Measurements from ENCODE around the gene CNGB1.
"Not testable (repeated sequence)": the region's sequence is repeated elsewhere in the genome, so short reads cannot be mapped to it uniquely, and the experiment has no call there.

Gene CNGB1

DNA sequence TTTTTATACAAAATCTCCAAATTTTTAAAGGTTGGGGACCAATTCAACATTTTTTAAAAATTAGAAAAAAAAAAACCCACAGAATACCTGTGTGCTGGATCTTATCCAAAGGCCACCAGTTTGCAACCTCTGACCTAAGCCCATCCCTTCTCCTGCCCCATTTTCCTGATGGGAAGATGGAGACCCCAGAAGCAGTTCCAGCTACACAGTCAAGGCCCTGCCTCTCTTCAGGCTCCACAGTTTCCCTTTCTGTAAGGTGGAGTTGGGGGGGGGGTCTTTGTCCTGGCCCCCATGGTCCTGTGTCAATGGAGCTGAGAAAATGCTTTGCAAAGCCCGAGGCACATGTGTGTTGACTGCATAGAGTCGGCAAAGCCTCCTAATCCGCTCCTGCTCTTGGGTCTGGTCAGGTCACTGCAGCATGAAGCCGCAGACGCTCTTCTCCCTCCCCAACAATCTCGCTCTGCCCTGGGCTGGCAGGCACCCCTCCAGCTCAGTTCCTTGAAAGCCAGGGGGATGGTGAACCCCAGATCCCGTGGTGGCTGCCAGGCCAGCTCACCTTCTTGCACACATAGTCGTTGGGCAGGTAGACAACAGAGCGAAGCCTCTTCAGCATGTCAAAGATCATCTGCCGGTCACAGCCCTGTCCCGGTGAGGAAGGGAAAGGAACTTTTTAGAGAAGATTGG is 70.0 kb downstream of the CNGB1 start:
- no peak for DNase-seq

DNA sequence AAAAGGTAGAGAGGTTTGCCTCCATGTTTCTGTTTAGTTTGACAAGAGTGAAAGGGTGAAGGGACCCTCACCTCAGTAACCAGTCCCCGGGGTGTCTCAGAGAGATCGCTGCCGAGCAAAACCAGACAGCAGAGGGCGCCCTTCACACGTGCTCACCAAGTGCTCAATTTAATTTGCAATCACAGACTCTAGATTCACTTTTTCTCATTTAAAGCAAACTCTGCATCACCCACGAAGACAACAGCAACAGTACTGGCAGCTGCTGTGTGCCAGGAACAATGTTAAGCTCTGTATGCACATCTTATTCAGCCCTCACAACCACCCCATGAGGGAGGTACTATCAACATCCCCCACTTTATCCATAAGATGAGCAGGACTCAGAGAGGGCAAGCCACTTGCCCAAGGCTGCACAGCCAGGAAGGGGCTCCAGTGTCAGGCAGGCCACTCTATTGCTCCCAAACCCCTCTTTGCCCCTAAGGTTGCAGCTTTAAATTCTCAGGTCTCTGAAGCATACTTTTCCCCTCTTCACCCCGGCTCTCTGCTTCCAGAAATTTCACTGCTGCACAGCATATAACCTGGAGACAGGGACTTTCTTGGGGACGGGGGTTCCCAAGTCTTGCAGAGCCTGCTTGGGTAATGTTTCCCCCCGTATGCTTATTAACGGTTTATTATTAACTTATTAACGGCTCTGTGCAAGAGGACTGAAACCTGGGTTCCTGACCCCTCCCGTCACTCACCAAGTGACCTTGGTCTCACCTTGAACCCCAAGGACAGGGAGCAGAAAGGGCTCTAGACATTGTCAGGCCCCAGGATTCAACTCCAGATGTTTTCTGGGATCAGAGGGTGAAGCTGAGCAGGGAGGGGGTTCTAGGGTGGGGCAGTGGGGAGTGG is 70.9 kb downstream of the CNGB1 start:
- DNase-seq, result peak; percentile 64

DNA sequence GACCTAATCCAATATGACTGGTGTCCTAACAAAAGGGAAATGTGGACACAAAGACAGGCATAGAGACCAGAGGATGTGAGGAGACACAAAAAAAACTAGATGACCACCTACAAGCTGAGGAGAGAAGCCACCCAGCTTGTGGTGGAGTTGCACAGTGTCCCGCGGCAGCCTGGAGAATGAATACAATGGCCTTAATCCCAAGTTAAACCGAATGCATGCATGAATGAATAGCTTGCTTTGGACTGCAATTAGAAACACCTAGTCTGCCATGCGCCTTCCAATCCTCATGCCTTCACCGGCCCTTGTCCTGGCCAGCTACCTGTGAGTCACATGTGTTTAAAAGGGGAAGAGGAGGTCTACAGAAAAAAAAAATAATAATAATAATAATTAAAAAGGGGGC is 72.0 kb downstream of the CNGB1 start:
- DNase-seq, result no peak

DNA sequence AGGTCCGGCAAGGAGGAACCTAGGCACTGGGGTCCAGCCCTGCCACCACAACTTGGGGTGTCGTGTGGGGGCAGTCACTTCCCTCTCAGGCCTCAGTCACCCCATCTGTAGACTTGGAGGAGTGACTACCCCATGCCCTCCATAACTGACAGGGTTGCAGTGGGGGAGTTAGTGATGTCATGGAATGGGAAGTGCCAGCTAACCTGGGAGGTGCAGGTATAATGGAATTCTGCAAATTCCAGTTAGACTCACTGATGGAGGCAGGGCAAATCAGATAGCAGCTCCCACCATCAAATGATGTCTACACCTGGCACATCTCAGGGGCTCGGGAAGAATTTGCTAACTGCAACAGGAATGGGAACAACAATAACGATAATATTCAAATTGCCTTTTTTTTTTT is 72.9 kb downstream of the CNGB1 start:
- DNase-seq, result no peak

DNA sequence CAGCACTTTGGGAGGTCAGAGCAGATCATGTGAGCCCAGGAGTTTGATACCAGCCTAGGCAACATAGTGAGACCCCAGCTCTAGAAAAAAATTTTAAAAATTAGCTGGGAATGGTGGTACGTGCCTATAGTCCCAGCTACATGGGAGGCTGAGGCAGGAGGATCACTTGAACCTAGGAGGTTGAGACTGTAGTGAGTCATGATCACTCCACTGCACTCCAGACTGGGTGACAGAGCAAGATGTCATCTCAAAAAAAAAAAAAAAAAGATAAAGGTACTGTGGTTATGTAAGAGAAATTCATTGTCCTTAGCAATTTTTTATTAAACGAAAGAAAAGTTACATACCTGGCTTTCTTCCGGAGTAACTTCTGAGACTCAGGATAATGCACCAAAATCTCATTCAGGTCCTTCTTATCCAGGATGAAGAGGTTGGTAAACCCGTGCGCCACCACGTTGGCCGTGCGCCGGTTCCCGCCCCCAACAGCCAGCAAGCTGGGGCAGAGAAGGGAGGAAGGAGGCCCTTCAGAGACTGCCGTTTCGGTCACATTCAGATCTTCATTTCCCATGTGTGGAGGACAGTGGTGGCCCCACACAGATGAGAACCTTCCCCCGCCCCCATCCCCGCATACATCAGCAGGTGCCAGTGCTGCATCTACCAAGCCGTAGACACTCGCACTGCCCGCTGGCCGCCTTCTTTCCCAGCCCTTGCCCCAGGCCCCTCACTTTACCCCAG is 73.7 kb downstream of the CNGB1 start:
- no peak for DNase-seq

DNA sequence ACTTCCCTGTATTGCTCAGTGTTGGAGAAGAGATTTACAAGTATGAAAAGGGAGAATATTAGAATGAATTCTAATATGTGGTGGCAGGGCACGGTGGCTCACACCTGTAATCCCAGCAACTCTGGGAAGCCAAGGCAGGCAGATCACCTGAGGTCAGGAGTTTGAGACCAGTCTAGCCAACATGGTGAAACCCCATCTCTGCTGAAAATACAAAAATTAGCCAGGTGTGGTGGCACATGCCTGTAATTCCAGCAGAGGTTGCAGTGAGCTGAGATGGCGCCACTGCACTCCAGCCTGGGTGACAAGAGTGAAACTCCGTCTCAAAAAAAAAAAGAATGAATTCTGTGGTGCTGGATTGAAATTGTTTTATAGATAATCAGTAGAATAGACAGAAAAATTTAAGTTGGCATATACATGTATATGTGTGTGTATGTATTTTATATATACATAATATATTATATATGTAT is 75.8 kb downstream of the CNGB1 start:
- not testable (repeated sequence) for DNase-seq

DNA sequence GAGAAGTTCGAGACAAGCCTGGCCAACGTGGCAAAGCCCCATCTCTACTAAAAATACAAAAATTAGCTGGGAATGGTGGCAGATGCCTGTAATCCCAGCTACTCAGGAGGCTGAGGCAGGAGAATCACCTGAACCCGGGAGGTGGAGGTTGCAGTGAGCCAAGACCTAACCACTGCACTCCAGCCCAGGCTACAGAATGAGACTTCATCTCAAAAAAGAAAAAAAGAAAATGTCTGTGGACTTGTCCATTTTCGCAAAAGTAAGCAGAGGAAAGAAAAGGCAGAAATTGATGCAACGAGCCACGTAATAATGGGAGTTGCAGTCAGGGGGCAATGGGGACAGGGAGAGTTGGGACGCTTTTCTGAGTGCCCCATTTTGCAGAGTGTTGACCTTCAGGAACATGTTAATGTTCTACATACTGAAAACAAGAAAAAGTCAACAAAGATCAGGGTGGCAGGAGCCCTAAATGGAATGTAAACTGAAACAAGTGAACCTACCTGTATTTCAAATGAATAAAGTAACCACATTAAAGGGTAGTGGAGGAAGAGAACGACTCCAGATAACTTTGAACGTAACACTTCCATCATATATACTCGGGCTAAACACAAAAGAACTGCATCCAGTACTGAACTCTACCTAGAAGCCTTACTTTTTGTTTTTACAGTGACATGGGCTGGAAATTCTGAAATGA is 76.4 kb downstream of the CNGB1 start:
- DNase-seq, result no peak

DNA sequence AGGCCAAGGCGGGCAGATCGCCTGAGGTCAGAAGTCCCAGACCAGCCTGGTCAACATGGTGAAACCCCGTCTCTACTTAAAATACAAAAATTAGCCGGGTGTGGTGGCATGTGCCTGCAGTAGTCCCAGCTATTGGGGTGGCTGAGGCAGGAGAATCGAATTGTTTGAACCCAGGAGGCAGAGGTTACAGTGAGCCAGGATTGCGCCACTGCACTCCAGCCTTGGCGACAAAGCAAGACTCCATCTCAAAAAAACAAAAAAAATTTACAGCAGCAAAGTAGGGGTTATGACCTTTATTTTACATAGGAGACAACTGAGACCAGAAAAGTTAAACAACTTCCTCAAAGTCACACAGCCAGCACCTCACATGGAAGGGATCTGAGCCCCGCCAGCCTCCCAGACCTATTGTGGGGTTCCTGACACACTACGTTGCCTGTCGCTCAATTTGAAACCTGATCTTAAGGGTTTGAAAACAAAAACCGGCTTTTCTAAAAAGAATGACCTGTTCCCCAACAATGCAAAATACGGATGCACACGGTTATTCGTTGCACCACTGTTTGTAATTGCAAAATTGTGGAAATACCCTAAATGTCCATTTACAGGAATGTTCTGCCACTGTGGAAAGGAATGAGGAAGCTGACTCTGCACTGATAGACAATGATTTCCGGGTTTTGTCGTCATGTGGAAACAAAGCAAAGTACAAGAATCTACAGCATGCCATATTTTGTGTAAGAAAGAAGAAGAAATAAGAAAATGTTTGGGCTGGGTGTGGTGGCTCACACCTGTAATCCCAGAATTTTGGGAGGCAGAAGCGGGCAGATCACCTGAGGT is 77.2 kb downstream of the CNGB1 start:
- no peak for DNase-seq

DNA sequence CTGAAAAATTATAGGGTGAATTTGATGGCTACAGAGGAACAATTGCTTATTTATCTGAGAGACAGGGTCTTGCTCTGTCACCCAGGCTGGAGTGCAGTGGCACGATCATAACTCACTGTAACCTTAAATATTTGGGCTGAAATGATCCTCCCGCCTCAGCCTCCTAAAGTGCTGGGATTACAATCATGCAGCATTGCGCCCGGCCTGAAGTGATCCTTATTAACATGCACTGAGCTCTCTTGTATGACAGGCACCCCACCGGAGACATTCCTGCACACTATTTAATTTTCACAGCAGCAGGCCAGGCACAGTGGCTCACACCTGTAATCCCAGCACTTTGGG is 77.7 kb downstream of the CNGB1 start:
- DNase-seq, result no peak

DNA sequence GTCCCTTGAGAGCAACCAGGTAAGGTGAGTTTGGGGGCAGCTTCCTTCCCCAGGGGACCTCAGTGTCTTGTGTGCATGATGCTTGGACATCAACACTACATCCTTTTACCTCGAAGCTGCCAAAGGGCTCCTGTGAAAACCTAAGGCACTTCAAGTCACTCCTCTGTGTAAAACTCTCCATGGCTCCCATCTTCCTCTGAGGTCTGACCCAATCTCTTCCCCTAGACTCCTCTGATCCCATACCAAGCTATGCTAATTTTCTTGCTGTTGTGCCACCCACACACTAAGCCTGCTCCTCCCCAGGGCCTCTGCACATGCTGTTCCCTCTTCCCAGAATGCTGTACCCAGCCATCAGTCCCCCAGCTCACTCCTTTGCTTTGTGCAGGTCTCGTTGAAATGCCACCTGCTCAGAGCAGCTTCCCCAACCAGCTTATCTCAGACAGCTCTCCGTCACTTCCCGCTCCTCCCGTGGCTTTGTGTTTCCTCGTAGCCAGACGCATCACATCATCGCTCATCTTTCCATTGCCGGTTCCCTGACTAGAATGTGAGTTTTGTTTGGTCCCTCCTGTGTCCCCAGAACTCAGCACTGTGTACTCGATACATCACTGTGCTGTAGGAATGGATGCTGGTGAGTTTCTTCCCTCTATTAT is 78.4 kb downstream of the CNGB1 start:
- DNase-seq, result no peak

DNA sequence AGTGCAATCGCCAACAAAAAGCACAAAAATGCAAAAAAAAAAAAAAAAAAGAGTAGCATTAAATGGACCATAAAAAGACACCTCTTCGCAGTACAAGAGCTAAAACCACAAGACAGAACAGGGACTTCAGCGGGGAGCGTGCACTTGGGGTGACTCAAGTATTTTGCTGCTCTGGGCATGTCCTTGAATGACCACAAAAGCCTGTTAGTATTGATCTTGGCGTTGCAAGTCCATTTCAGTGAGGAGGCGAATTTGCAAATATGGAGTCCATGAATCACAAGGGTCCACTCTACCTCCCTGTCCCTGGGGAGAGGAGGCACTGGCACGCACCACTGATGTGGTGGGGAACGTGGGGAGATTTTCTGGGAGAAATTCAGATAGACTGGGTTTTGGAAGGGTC is 78.9 kb downstream of the CNGB1 start:
- DNase-seq, result no peak

DNA sequence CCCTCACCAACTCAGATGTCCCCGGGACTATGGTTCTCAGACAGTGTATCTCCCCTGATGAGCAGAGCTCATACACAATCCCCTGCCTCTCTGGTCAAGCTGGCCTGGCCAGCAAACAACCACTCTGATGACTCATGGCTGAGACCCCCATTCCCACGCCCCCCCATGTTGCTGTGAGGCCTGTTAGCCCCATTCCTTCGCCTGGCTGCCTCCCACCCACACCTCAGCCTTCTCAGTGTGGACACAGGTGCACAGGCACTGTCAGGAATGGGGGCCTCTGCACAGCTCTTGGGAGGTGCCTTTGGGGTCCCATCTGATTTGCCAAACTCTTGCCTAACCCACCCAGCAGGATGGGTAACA is 80.2 kb downstream of the CNGB1 start:
- DNase-seq, result no peak

DNA sequence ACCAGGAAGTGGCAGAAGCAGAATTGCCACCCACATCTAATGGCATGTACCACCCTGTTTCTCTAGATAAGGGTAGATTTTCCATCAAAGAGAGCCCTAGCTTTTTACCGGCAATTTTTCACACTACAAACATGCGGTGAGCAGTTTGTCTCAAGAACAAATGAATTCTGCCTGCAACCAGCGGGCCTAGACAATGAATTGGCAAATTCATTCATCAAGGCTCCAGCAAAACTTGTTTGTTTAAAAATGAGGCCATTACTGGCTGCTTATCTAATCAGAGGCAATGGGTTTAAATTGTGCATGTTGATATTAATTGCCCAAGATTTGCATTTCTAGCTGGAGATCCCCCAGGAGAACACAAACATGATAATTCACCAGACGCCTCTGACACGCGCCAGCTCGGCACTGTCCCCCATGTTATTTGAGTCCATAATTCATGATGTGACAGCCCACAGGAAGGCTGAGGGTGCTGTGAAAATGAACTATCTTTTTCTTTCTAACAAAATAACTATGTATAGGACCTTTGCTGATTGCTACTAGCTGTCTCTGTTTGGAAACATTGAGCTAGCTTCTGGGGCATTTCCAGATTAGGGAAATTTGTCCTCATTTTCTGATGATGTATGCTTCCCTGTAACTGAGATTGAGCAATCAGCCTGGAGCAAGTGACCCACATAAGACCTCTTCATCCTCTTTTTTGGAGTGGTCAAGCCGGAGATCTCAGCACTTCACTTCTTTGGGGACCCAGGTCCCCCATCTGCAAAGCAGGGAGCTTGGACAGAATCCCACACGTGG is 80.8 kb downstream of the CNGB1 start:
- peak; percentile 38 for DNase-seq

DNA sequence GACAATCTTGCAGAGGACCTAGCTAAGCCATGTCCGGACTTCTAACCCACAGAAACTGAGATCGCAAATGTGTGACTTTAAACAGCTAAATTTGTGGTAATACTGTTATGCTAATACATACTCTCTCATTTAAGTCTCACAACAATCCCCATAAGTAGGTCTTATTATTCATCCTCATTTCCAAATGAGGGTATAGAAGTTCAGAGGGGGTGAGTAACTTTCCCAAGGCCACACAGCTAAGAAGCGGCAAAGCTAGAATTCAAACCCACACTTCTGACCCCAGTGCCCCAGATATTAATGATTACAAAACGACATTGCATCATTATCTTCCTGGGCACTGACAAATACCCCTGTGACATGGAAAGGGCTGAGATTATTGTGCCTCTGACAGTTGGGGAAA is 81.4 kb downstream of the CNGB1 start:
- DNase-seq, result no peak

DNA sequence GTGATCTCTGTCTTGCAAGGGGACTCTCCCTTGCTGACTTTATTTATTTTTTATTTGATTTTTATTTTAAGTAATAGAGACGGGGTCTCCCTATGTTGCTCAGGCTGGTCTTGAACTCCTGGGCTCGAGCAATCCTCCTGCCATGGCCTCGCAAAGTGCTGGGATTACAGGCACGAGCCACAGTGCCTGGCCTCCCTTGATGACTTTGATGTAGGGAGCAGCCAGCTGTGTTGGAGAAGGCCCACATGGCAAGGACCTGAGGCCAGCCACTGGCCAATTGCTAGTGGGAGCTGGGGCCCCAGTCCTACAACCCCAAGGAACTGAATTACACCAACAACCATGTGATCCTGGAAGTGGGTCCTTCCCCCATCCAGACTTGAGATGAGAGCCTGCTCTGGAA is 81.8 kb downstream of the CNGB1 start:
- no peak for DNase-seq

DNA sequence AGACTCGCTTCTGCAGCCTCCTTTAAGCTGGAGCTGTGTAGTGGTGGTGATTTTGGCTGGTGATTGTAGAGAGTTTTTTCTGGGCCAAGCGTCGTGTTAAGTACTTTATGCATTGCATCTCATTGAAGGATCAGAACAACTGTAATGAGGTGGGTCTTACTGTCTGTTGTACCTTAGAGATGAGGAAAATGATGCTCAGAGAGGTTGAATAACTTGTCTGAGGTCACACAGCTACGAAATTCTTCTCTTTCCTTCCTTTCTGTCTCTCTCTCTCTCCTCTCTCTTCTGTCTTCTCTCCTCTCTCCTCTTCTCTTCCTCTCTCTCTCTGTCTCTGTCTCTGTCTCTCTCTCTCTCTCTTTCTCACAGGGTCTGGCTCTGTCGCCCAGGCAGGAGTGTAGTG is 82.8 kb downstream of the CNGB1 start:
- DNase-seq, result no peak

DNA sequence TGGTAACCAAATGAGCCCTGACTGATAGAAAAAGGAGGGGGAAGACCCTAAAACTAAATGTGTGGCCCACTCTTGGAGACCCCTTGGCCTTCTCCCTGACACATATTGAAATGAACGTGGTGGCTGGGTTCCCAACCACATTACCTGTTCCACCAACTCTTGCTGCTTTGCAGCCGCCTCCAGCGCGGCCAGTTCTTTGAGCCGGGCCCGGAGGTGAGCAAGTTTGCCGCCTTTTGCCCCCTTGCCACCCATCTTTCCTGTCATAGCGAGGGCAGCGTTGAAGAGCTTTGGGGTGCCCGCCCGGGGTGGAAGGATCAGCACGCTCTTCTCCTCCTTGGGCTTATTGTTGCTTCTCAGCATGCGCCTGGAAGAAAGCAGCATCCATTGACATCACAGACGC is 83.2 kb downstream of the CNGB1 start:
- no peak for DNase-seq

DNA sequence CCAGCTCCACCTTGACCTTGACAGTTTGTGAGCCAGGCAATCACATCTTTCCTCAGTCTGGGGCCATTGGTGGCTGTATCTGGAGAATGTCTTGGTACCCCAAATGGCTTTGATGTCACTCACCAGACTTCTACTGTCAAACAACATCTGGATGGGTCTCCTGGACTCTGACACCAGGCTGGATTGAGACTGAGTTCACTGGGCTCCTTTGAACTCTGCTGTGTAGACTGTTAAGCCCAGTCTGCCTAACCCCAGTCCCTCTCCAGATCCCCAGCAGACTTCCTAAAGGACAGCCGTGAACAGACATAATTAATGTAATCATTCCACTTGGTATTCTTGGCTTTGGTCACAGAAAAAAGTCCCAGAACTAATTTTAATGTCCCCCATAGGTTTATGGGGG is 84.5 kb downstream of the CNGB1 start:
- no peak for DNase-seq

DNA sequence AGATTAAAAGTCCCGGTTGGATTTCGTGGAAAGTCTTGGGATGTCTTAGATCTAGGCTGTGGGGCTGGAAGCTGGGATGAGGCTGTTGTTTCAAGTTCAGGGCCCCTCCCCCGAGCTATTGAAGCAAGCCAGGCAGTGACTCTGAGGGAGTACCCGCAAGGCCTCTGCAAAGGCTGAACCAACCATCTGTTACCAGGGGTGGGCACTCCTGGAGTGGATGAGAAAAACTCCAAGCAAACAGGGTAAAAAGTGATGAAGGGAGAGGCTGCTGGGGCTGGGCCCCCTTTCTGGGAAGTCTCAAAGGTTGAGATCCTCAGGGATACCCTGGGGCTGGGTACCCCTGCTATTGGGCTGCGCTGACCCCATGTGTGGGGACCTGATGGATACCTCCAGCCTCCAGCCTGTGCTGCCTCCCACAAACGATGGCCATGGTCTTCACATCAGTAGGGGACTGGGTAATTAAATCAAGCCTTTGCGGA is 86.2 kb downstream of the CNGB1 start:
- no peak for DNase-seq

DNA sequence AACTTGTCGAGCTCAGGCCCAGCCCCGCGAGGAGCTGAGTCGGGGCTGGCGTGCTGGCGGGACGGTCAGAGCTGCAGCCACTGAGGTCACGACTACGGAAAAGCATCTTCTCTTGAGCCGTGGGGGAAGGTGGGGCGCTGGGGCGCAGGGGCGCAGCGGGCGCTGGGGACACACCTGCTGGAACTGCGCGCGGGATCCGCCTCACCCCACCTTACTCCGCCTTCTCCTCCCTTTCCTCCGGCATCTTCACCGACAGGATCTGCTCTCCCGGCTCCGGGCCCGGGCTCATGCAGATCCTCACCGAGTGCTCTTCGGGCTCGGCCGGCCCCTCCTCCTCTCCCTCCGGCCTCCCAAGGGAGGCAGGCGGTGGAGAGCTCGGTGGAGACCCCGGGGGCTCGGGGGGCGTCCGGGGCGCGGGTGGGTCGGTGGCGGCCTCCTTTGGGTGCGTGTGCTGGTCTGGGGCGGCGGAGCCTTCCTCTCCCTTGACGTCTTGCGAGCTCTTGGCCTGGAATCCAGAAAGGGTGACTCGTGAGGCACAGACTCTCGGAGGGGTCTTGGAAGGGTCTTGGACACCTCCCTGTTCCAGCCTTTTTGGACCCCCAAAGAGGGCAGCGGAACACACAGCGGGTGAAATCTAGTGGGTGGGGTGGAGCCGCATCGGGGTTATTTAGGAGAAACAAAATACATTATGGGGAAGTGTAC is 86.8 kb downstream of the CNGB1 start:
- DNase-seq, result no peak
